ENCODE results near the gene TMEM121.
"Not testable (repeated sequence)": the region's sequence is repeated elsewhere in the genome, so short reads cannot be mapped to it uniquely, and the experiment has no call there.

TMEM121 gene

GRCh38 chr14:105547741-105548169 lies 21.4 kb downstream of the TMEM121 start:
- DNase-seq: no peak

DNA sequence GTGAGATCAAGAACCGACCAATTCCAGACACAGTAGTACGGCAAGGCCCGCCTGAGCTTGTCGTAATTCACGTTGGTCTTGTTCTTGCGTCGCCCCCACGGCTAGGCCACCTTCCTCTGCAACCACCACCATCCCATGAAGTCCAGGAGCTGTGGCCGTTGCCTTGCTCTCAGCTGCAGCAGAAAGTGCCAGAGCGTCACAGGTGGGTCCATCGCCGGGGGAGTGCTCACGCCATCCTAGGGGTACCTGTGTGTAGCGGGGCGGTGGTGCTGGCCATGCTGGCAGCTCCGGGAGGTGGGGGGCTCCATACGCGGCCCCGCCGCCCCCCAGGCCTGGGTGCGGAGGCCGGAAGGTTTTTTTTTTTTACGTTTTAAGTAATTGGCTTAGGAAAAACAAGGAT lies 23.1 kb downstream of the TMEM121 start:
- DNase-seq: no peak

DNA sequence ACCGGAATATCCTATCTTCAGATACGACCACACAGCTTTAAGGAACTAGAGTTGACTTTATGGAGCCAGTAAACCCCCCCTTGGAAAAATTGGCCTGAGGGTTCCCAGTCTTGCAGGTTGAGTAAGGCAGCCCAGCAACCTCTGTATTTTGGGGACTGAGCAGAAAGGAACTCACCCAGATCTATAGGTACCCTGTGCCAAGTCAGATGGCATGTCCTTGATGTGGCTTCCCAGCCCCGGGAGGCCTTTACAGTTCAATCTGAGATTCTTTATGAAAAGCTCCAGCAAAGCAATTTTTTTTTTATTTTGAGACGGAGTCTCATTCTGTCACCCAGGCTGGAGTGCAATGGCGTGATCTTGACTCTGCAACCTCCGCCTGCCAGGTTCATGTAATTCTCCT lies 27.6 kb downstream of the TMEM121 start:
- no peak for DNase-seq

DNA sequence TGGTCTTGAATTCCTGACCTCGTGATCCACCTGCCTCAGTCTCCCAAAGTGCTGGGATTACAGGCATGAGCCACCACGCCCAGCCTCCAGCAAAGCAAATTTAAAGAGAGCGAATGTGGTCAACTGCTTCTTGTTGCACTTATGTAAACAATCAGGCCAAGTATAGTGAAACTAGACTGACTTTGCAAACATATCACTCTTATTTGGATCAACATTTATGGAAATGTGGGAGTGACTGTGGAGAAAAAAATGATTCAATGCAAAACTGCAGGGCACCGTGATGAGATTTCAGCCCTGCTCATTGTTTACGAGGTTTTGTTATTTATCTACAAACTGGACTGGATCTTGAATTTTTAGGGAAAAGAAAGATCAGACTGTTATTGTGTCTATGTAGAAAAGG lies 28.1 kb downstream of the TMEM121 start:
- no peak for DNase-seq

DNA sequence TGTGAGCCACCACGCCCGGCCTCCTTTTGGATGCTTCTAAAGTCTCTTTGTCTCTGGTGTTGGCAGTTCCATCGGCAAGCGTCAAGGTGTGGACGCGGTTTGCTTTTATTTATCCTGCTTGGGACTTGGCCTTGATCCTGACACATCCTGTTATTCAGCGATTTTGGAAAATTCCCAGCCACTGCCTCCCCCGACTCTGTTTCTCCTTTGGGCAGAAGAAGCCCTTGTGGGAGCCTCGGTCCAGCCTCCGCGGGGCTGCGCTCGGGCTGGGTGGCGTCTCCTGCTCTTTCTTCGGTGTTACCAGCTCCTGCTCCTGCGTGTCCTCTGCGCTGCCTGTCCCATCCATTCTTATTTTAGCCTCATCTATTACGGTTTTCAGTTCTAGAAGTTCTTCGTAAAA lies 31.3 kb downstream of the TMEM121 start:
- not testable (repeated sequence) for DNase-seq

GRCh38 chr14:105558449-105559154 lies 32.2 kb downstream of the TMEM121 start:
- DNase-seq: not testable (repeated sequence)

DNA sequence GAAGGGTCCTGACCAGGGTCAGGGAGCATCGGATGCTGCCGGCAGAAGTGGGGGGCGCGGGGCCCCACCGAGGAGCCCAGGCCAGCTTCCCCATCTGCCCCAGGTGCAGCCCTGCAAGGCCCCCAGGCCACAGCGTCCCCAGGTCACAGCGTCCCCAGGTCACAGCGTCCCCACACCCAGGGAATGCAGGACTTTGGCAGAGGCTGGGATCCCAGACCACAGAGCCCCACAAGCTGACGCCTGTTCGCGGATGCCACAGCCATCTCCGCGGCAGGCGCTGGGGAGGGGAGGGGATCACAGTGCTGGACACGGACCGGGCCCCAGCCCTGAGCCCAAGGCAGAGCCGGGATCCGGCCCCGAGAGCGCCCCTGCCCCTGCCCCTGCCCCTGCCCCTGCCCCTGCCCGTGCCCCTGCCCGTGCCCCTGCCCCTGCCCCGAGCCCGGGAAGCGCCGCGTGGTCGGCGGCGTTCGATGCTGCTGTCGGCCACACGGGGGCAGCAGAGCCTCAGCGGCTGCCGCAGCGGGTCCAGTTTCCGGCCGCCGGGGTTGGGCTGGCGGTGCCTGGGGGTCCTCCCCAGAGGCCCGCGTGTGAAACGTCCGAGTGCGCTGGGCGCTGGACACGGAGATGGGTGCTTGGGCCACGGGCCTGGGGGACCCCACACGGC lies 33.1 kb downstream of the TMEM121 start:
- DNase-seq: not testable (repeated sequence)

DNA sequence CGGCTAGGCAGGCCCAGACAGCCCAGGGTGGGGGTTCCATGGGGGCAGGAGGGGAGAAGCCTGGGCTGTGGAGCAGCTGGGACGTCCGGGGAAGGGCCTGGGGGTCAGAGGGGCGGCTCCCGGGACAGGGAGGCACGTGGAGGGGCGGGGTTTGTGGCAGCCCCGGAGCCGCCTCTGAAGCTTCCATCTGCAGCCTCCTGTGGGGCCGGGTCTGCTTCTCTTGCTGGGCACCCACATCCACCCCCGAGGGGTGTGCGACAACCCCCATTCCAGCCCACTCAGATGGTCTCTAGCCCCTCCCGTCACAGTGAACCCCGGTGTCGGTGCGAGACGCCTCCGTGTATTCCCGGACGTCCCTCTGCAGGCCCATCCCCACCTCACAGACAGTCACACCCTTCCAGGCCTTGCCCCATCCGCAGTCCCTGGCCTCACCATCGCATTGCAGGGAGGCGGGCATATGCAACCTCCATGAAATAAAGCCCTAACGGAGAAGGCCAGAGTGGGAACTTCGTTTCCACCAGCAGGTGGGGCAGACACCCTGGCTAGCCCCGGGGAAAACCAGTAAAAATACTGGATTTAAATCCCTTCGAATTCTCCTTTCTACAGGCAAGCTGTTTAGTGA lies 33.8 kb downstream of the TMEM121 start:
- DNase-seq: not testable (repeated sequence)

DNA sequence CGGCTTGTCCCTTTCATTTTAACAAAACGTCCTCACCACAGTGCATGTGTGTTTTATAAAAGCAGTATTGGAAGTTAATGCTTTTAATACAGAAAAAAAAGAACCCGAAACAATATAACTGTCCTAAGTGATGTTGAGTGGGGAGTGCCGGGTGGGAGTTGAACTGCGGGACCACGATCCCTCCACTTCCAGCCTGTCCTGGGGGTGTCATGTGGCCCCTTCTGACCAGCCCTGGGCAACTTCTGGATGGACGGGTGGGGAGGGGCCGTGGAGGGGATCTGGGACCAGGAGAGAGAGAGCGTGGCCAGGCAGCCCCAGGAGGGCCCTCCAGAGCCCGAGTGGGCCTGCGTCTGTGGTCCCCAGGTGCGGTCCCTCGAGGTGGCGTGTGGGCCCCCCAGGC lies 35.0 kb downstream of the TMEM121 start:
- DNase-seq: not testable (repeated sequence)

GRCh38 chr14:105562713-105563346 lies 36.4 kb downstream of the TMEM121 start:
- DNase-seq: no peak

DNA sequence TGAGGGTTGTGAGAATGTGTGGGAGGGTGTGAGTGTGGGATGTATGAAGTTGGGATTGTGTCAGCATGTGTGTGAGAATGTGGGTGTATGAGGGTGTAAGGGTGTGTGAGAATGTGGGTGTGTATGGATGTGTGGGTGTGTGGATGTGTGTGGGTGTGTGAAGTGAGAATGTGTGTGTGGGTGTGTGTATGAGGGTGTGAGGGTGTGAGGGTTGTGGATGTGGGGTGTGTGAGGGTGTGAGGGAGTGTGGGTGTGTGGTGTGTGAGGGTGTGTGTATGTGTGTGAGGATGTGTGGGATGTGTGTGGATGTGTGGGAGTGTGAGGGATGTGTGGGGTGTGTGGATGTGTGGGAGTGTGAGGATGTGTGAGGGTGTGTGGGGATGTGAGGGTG lies 37.0 kb downstream of the TMEM121 start:
- no peak for DNase-seq

DNA sequence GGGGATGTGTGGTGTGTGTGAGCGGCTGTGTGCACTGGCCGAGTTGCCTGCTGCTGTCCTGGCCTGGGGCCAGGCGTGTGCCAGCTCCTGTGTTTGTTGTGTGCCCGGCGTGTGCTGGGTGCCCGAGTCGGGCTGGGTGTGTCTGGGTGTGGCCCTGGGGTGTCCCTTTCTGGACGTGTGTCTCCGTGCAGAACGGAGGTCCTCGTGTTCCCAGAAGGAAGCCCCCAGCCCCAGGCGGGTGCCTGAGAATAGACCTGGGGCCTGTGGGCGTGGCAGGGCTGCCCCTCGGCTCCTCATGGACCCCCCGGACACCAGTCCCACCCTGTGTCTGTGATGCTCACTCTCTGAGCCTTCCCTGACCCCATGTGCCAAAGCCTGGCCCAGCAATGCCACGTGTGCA lies 38.2 kb downstream of the TMEM121 start:
- not testable (repeated sequence) for DNase-seq

DNA sequence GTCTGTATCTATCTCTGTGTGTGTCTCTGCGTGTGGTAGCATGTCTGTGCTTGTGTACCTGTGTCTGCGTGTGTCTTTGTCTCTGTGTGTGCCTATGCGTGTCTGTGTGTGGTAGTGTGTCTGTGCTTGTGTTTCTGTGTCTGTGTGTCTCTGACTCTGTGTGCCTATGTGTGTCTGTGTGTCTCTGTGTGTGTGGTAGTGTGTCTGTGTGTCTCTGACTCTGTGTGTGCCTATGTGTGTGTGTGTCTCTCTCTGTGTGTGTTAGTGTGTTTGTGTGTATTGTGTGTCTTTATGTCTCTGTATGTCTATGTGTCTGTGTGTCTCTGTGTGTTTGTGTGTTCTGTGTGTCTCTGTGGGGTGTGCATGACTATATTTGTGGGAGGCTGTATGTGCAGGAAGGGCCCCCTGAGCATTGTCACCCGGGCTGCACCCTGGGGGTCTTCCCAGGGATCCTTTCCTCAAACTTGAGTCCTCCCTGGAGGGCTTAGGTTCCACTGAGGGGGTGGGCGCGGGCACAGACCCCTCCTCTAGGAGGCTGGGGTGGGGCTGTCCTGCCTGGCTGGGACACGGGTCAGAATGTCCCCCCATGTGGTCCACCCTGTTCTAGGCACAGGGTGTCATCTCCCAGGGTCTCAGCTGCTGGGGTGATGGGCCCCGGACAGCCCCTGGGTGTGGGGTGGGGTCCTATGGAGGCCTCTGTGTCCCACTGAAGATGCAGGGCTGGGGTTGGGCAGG lies 39.0 kb downstream of the TMEM121 start:
- DNase-seq: not testable (repeated sequence)

DNA sequence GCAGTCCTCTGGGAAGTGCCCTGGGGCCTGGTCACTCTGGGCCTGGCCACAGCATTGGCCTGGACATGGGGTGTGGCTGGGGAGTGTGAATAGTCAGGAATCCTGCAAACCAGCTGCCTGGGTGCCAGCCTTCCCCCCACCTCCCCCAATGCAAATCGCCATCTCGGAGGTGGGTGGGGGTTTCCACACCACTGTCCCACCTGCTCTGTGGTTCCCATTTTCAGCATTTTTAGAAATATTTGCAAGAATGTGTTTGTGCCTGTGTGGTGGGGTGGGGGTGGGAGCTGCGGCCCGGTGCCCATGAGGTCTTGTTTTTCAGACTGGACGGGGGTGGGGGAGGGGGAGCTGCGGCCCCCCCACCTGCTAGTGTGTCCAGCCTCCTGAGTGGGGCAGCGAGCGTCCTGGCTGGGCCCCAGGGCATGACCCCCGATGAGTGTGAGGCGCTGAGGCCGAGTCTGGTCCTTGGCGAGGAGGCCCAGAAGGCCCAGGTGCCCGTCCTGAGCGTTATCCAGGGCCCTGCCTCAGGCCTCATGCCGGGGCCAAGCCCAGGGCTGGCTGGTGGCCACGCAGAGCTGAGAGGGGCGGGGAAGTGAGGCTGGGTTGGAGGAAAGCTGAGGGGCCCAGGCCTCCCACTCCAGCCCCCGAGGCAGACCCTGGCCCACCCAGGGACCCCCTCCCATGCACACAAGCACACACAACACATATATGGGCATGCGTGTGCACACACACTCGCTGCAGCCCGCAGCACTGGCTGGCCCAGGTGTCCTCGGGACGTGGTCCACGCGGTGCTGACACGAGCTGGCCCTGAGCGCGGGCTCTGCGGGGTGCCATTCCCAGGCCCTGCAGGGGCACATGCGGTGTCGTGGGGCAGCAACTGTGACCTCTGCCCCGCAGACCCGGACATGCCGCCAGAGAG lies 40.1 kb downstream of the TMEM121 start:
- DNase-seq: not testable (repeated sequence)

- DNase-seq: not testable (repeated sequence)
These were observed 41.1 kb downstream of the TMEM121 start for GRCh38 chr14:105567164-105568103.

DNA sequence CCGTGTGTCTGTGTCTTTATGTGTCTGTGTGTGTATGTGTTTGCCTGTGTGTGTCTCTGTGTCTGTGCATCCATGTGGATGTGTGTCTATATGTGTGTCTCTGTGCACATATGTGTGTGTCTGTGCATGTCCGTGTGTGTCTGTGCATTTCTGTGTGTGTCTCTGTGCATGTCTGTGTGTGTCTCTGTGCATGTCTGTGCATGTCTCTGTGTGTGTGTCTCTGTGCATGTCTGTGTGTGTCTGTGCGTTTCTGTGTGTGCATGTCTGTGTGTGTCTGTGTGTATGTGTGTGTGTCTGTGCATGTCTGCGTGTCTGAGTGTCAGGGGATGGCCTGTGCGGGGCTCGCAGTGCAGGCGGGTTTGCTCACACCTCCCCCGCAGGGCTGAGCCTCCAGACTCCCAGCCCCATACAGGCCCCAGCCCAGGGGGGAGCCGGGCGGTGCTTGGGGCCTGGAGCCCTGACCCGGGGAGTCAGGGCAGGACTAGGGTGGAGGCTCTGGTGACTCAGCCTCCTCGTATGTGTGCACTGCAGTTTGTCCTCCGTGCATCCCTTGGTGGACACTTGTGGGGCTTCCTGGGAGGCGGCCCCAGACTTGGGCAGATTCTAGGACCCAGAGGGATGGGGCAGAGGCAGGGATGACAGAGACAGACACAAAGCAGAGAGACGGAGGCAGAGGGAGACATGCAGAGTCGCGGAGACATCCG lies 41.9 kb downstream of the TMEM121 start:
- DNase-seq: not testable (repeated sequence)

DNA sequence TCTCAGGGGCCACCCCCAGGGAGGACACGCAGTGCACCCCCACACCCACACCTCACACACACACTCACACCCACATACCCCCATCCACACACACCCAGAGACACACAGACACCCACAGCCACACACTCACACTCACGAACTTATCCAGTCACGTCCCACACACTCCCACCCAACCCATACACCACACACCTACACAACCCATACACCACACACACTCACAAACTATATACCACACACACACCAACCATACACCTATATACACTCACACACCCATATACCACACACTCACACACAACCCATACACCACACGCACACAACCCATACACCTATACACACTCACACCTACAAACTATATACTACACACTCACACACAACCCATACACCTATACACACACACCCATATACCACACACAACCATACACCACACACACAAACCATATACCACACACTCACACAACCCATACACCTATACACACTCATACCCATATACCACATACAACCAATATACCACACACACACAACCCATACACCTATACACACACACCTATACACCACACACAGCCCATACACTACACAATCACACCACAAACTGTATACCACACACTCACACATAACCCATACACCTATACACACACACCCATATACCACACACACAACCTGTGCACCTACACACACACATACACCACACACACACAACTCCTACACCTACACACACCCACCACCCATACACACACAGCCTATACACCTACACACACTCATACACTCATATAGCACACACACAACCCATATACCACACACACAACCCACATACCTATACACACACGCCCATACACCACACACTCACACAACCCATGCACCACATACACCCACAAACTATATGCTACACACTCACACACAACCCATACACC lies 42.7 kb downstream of the TMEM121 start:
- no peak for DNase-seq

- DNase-seq: no peak
These were observed 44.1 kb downstream of the TMEM121 start for GRCh38 chr14:105570482-105570881.

Data from SHP77 treated with DMSO at 0.1 percent for 48 hours (cell line).